Progenitor cell of endocrine pancreas (in vitro differentiated cells): ENCODE data around the gene PPL. TPM values are rescaled to one million over a fixed set of nuclear protein-coding genes. Genes with fewer than 3 reads are reported as not detected.
A peak's percentile ranks its signal among the peaks of the same experiment; 100 is the strongest.

ENCODE experiments used
- DNase-seq: peaks from one replicate; pipeline ENCODE4 v3.0.0; 2021; ENCODE audit warnings: low spot score; ENCODE audit not compliant: unreplicated experiment
- H3K27ac Mint-ChIP-seq: 2 replicates; pipeline ENCODE4 v1.8.0; 2021; ENCODE audit warnings: mild to moderate bottlenecking, moderate library complexity, mixed read lengths
- H3K27me3 Mint-ChIP-seq: 2 replicates; pipeline ENCODE4 v1.8.0; 2021; ENCODE audit warnings: mixed read lengths
- H3K36me3 Mint-ChIP-seq: 2 replicates; pipeline ENCODE4 v1.8.0; 2022; ENCODE audit warnings: mixed read lengths; ENCODE audit not compliant: insufficient read depth
- H3K4me1 Mint-ChIP-seq: 2 replicates; pipeline ENCODE4 v1.8.0; 2021; ENCODE audit warnings: low read depth, mixed read lengths
- H3K4me3 Mint-ChIP-seq: 2 replicates; pipeline ENCODE4 v1.8.0; 2021; ENCODE audit warnings: low read depth, mild to moderate bottlenecking, moderate library complexity, mixed read lengths
- H3K9me3 Mint-ChIP-seq: 2 replicates; pipeline ENCODE4 v1.8.0; 2021; ENCODE audit warnings: low read depth, mixed read lengths
- CTCF ChIP-seq: fragments of 200-600 bp; sonication (generic); IDR thresholded peaks from one replicate; pipeline ENCODE4 v1.5.0; 2021; ENCODE audit warnings: antibody characterized with exemption, mild to moderate bottlenecking; ENCODE audit not compliant: unreplicated experiment
- total RNA-seq: library from RNA; stranded (reverse); gene quantifications from 2 replicates; pipeline ENCODE4 v1.2.1, GENCODE V29; 2021

PPL gene
- total RNA-seq, 1 donor from 2014 or later: 64.1 TPM

- Mint-ChIP-seq H3K9me3 (no peaks in the 10 kb centered on the region), H3K36me3 (peaks cover 35% of the 10 kb centered on the region), H3K4me1 (no peaks in the 10 kb centered on the region), H3K27me3 (no peaks in the 10 kb centered on the region), H3K27ac (no peak overlapping the region), H3K4me3 (no peak overlapping the region)
- no peak for TF ChIP-seq CTCF
- DNase-seq: no peak
These were observed 48.4 kb downstream of the PPL start for GRCh38 chr16:4888428-4889135.

GRCh38 chr16:4886151-4886550 lies 50.8 kb downstream of the PPL start:
- no peaks in the 10 kb centered on the region for H3K9me3 Mint-ChIP-seq
- H3K27me3 Mint-ChIP-seq: no peaks in the 10 kb centered on the region
- no peak overlapping the region for H3K27ac Mint-ChIP-seq
- H3K36me3 Mint-ChIP-seq: peaks cover 44% of the 10 kb centered on the region
- TF ChIP-seq CTCF: no peak
- no peak overlapping the region for H3K4me3 Mint-ChIP-seq
- DNase-seq: no peak
- H3K4me1 Mint-ChIP-seq: no peaks in the 10 kb centered on the region

GRCh38 chr16:4884972-4885874 lies 51.7 kb downstream of the PPL start:
- DNase-seq: no peak
- H3K9me3 Mint-ChIP-seq: no peaks in the 10 kb centered on the region
- H3K4me3 Mint-ChIP-seq: no peak overlapping the region
- TF ChIP-seq CTCF: no peak
- H3K27me3 Mint-ChIP-seq: no peaks in the 10 kb centered on the region
- no peaks in the 10 kb centered on the region for H3K4me1 Mint-ChIP-seq
- H3K36me3 Mint-ChIP-seq: peaks cover 41% of the 10 kb centered on the region
- peak overlapping the region; percentile 59 for H3K27ac Mint-ChIP-seq

GRCh38 chr16:4884209-4884608 lies 52.7 kb downstream of the PPL start:
- Mint-ChIP-seq H3K4me1 (no peaks in the 10 kb centered on the region), H3K27ac (no peak overlapping the region)

More at GRCh38 chr16:4884209-4884608, 52.7 kb downstream of the PPL start:
- H3K27me3 Mint-ChIP-seq: no peaks in the 10 kb centered on the region
- peaks cover 41% of the 10 kb centered on the region for H3K36me3 Mint-ChIP-seq
- no peak overlapping the region for H3K4me3 Mint-ChIP-seq
- DNase-seq: no peak
- TF ChIP-seq CTCF: no peak
- no peaks in the 10 kb centered on the region for H3K9me3 Mint-ChIP-seq
